GM19372 (cell line): ENCODE data around the gene PRIM2.
"Not testable (repeated sequence)": the region's sequence is repeated elsewhere in the genome, so short reads cannot be mapped to it uniquely, and the experiment has no call there.

Experiments
- ATAC-seq: cut with Tn5 transposase; IDR thresholded peaks from one replicate; pipeline ENCODE4 v1.9.1; 2021; ENCODE audit warnings: mild to moderate bottlenecking, low read depth, moderate library complexity; ENCODE audit not compliant: unreplicated experiment

The PRIM2 gene

GRCh38 chr6:57308755-57309154 lies 8.7 kb upstream of the PRIM2 start:
- not testable (repeated sequence) for ATAC-seq

GRCh38 chr6:57310095-57310816 lies 7.2 kb upstream of the PRIM2 start:
- ATAC-seq = not testable (repeated sequence)

DNA sequence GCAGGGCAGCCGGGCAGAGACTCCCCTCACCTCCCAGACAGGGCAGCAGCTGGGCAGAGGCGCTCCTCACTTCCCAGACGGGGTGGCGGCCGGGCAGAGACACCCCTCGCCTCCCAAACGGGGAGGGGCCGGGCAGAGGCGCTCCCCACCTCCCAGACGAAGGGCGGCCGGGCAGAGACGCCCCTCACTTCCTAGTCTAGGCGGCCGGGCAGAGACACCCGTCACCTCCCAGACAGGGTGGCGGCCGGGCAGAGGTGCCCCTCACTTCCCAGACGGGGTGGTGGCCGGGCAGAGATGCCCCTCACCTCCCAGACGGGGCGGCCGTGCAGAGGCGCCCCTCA lies 6.6 kb upstream of the PRIM2 start:
- ATAC-seq = no peak

- ATAC-seq = not testable (repeated sequence)
Measured at GRCh38 chr6:57311300-57312003, 6.0 kb upstream of the PRIM2 start.

- ATAC-seq = no peak
Measured at GRCh38 chr6:57312004-57312345, 5.5 kb upstream of the PRIM2 start.

GRCh38 chr6:57313009-57313408 lies 4.4 kb upstream of the PRIM2 start:
- no peak for ATAC-seq

DNA sequence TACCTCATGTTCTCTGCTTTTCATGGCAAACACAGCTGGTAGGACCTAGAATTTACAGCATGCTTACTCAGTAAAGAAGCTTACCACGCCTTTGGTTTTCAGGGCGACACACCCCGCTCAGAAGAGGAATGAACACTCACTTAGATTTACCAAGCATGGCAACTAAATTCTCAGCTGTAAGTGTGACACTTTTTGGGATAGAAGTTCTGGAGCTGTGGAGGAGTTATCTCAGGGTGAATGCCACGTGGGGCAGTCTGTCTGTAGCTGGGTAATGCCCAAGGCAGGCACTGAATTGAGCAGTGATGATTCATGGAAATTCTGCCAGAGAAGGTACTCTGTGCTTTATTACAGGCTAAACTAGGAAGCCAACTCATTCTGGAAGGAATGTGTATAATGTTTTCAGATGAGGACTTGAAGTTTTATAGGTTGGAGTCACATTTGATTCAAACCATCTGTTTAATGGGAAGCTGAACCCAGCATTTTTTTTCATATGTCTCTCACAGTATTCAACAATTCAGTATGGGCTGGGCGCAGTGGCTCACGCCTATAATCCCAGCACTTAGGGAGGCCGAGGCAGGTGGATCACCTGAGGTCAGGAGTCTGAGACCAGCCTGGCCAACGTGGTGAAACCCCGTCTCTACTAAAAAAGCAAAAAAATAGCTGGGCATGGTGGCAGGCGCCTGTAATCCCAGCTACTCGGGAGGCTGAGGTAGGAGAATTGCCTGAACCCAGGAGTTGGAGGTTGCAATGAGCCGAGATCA lies 3.5 kb upstream of the PRIM2 start:
- no peak for ATAC-seq

- ATAC-seq = no peak
Measured at GRCh38 chr6:57315111-57315510, 2.3 kb upstream of the PRIM2 start.

GRCh38 chr6:57315851-57316250 lies 1.6 kb upstream of the PRIM2 start:
- ATAC-seq = no peak

DNA sequence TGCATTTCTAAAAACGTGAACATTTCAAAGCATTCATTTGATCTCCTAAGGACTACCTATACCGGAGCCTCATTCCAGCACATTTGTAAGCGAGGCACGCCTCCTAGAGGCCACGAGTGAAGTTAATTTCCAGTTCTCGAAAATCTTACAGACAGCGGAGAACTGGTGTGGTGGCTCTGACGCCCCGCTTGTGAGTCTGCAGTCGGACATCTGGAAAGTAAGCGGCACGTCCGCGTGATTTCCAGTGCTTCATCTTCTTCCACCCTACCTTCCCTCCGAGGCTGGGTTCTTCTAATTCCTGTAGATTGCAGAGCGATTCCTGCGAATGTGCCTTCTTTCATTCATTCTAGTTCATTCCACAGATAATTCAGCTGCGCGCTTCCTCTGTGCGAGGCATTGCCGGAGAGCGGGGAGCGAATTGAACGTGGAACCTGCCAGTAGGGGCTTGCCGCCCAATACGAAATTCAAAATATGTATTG lies 810 bp upstream of the PRIM2 start:
- ATAC-seq = peak; percentile 79

DNA sequence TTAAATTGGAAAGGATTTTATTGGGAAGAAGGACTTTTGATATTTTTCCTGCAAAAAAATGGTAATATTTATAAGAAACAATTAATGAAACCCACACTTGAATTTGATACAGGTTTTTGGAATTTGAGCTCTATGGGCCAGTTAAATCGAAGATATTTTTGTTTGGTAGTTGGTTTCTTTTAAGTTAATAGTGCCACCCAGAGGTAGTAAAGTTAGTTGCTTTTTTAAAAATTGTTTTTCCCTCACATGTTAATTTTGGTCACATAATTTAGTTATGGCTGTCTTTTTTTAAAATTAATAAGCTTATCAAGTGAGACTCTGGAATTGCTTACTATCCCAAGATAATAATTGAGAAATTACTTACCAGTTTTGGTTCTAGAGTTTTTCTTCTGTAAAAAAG lies 7.1 kb downstream of the PRIM2 start:
- no peak for ATAC-seq

DNA sequence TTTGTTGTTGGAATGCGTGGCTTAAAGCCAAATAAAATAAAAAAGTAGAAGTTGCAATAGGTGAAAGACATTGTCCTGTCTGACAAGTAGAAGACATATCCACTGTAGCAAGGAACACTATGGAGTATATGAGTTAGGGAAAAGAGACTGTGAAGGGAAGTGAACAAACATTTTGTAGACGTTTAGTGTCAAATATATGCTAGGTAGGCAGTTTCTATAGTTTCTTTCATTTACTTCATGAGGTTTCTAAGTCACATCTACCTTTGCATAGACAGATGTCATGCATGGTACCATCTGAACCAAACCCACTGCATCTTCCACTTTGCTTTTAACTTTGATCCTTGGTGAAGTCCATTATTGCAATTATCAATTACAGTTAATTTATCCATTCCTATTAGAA lies 9.9 kb downstream of the PRIM2 start:
- no peak for ATAC-seq

GRCh38 chr6:57328074-57328473 lies 10.6 kb downstream of the PRIM2 start:
- ATAC-seq = no peak

DNA sequence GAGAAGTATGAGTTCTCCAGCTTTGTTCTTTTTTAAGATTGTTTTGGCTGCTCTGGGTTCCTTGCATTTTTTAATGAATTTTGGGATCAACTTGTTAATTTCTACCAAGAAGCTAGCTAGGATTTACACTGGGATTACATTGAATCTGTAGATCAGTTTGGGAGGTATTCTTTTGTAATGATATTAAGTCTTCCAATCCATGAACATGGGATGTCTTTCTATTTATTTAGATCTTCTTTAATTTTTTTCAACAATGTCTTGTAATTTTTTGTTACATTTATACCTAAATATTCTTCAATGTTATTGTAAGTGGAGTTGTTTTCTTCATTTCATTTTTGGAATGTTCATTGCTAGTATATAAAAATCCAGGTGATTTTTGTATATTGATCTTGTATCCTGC lies 12.5 kb downstream of the PRIM2 start:
- no peak for ATAC-seq

DNA sequence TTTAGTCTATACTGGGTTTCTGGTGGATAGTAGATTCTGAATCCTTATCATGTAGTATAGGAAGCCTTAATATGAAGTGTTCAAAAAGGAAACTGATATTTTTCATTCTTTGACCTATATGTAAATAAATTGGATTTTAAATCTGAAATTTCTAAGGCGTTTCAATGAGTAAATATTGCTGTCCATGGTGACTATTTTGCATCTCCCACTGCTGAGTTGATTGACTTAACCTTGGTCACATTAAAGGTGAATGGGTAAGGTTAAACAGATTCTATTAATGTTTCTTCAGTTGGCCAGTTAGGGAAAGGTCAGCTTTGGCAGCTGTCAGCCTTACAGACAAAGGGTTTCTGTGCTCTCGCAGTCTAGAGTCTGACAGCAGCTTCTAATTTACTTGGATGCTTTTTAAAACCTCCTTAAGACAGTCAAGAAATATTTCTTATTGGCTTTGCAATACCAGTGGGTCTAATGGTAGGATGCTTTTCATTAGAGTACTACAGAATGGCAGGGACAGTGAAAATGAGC lies 24.8 kb downstream of the PRIM2 start:
- ATAC-seq = no peak

DNA sequence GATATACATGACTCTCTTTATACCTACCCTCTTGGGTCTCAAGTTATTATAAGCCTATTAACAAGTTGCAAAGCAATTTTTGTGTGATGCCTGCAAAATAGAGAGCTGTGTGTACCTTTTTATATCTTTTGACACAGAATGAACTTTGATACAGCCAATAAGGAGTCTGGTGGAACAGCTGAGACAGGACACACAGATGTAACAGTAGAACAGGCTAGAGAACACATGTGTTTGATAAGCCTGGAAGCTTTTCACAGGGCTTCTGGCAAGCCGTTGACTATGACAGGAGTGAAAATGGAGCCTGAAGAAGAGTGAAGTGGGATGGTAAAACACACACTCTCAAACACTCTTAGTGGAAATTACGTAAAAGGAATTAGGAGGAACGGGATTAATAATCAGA lies 25.9 kb downstream of the PRIM2 start:
- ATAC-seq = not testable (repeated sequence)

DNA sequence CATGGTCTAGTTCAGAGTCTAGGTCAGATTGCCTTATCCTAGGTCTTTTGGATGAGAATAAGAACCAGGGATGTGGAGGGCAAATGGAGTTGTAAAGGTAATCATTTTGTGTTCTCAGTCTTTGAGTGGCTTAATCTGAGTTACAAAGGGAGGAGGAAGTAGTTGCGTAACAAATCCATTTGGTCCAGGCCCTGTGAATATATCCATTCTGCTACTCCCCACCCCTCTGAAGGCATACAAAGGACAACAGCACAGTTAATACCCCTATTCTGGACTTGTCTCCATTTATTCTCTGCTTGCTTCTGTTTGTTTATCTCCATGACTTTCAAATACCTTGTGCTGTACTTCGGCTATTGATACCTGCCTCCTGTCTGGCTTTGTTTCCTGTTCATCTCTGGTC lies 29.3 kb downstream of the PRIM2 start:
- not testable (repeated sequence) for ATAC-seq

DNA sequence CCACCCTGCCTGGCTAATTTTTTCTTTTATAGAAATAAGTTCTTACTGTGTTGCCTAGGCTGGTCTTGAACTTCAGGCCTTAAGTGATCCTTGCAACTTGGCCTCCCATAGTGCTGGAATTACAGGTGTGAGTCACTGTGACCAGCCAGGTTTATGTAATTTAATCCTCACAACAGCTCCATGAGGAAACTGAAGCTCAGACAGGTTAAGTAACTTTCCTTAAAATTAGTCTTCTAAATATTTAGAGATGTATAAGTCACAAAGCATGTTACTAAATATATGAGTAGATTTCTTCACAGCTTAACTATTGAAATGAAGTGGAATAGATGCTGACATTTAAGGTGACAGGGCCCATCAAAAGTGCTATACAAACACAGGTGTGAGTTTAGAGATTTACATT lies 30.2 kb downstream of the PRIM2 start:
- not testable (repeated sequence) for ATAC-seq

GRCh38 chr6:57350443-57350842 lies 33.0 kb downstream of the PRIM2 start:
- ATAC-seq = peak; percentile 47

- not testable (repeated sequence) for ATAC-seq
Measured at GRCh38 chr6:57352596-57352995, 35.2 kb downstream of the PRIM2 start.

DNA sequence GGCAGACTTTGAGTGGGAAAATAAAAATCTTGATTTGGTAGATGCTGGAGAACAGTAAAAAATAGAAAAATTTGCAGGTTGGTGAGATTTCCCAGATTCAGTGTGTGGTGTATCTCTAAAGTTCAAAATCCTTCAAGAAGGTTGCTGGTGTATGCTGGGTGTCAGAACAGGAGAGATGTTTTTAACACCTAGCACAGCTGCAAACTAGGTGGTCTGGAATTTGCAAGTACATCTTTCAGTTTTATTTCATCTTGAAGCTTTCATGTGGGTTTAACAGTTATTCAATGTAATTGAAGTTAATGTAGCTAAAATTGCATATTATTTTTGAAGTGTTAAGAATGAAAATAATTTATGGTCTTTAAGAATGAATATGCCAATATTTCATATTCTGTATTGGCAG lies 40.9 kb downstream of the PRIM2 start:
- not testable (repeated sequence) for ATAC-seq
